PC-9 (cell line): ENCODE results near the gene HIPK4. TPM values are rescaled to one million over a fixed set of nuclear protein-coding genes. Genes with fewer than 3 reads are reported as not detected.

Source experiments
- BruUV-seq: library from RNA; stranded (reverse); fragments of 400-500 nt; replicated peaks from 2 replicates; lab custom pipeline; 2021; lab: Mats Ljungman, UMichigan
- CTCF ChIA-PET: fragments of 300-600 bp; sonication (Branson Sonifier 250); formaldehyde crosslinking; loops from one replicate; lab custom pipeline; 2022; ENCODE audit warnings: antibody characterized with exemption; lab: Charles Lee
- POLR2A ChIA-PET: fragments of 300-600 bp; sonication (Branson Sonifier 250); formaldehyde crosslinking; loops from one replicate; lab custom pipeline; 2022; ENCODE audit warnings: antibody characterized with exemption; ENCODE audit not compliant: unreplicated experiment; lab: Charles Lee
- DNase-seq, 2 experiments: peaks; one replicate each; pipeline versions ENCODE4 v3.0.0 to v3.0.0-alpha.2; 2015 to 2022; ENCODE audit warnings: mixed read lengths in 1 of 2
- H2AFZ ChIP-seq: fragments of 200-600 bp; sonication (generic); 2 replicates; pipeline ENCODE4 v1.8.1; 2017; ENCODE audit warnings: antibody characterized with exemption
- H3F3A ChIP-seq: fragments of 200-600 bp; sonication (generic); 2 replicates; pipeline ENCODE4 v1.8.1; 2017; ENCODE audit warnings: antibody characterized with exemption, mild to moderate bottlenecking, low read depth; ENCODE audit not compliant: insufficient read depth
- H3K27ac ChIP-seq: fragments of 200-600 bp; sonication (generic); 2 replicates; pipeline ENCODE4 v1.6.1; 2016; ENCODE audit warnings: mixed run types
- H3K27me3 ChIP-seq: fragments of 200-600 bp; sonication (generic); 2 replicates; pipeline ENCODE4 v1.6.1; 2016; ENCODE audit warnings: low read depth, mixed run types; ENCODE audit not compliant: insufficient read depth
- H3K36me3 ChIP-seq: fragments of 200-600 bp; sonication (generic); 2 replicates; pipeline ENCODE4 v1.6.1; 2016; ENCODE audit warnings: low read depth, mixed run types
- H3K4me1 ChIP-seq: fragments of 200-600 bp; sonication (generic); replicated peaks from 2 replicates; pipeline ENCODE4 v1.6.1; 2016; ENCODE audit warnings: mixed run types; ENCODE audit not compliant: insufficient read depth
- H3K4me2 ChIP-seq: fragments of 200-600 bp; sonication (generic); 2 replicates; pipeline ENCODE4 v1.6.1; 2017; ENCODE audit warnings: mixed run types
- H3K4me3 ChIP-seq: fragments of 200-600 bp; sonication (generic); 2 replicates; pipeline ENCODE4 v1.6.1; 2016; ENCODE audit warnings: mixed run types
- H3K79me2 ChIP-seq: fragments of 200-600 bp; sonication (generic); 2 replicates; pipeline ENCODE4 v1.6.1; 2017; ENCODE audit warnings: low read depth, mixed run types
- H3K9me2 ChIP-seq: fragments of 200-600 bp; sonication (generic); 2 replicates; pipeline ENCODE4 v1.8.1; 2017; ENCODE audit warnings: mild to moderate bottlenecking; ENCODE audit not compliant: insufficient read depth
- H3K9me3 ChIP-seq: fragments of 200-600 bp; sonication (generic); 2 replicates; pipeline ENCODE4 v1.8.1; 2016; ENCODE audit warnings: low read depth; ENCODE audit not compliant: insufficient read depth
- H4K20me1 ChIP-seq: fragments of 200-600 bp; sonication (generic); 2 replicates; pipeline ENCODE4 v1.8.1; 2017; ENCODE audit not compliant: insufficient read depth
- CTCF ChIP-seq: fragments of 200-600 bp; sonication (generic); conservative IDR thresholded peaks from 2 replicates; pipeline ENCODE4 v1.6.1; 2017; ENCODE audit warnings: mixed run types, antibody characterized with exemption, mild to moderate bottlenecking, moderate library complexity
- EZH2 ChIP-seq: fragments of 200-600 bp; sonication (generic); IDR thresholded peaks from 2 replicates; pipeline ENCODE4 v1.8.0; 2017; ENCODE audit warnings: antibody characterized with exemption, low read depth
- intact Hi-C: fragments of 100-400 bp; cut with micrococcal nuclease; formaldehyde crosslinking; loops from one replicate; pipeline ENCODE4 v1.10.0; 2022; ENCODE audit not compliant: unreplicated experiment
- total RNA-seq: library from RNA; stranded (reverse); gene quantifications from 2 replicates; pipeline ENCODE4 v1.2.3, GENCODE V29; 2021

Gene HIPK4
- total RNA-seq, 1 experiment from 2014 or later, result 0.37 TPM

GRCh38 chr19:40419066-40419612, 29.2 kb upstream of the HIPK4 start:
- no peaks in the 10 kb centered on the region for H3K9me2 ChIP-seq
- H2AFZ ChIP-seq, result no peak overlapping the region
- no peak overlapping the region for H3K4me2 ChIP-seq
- H3K9me3 ChIP-seq, result no peaks in the 10 kb centered on the region
- no peaks in the 10 kb centered on the region for H3K36me3 ChIP-seq
- peaks cover 20% of the 10 kb centered on the region for H3K79me2 ChIP-seq
- H3K4me1 ChIP-seq, result peaks cover 12% of the 10 kb centered on the region
- POLR2A ChIA-PET, result no interaction called here
- CTCF ChIA-PET, result no interaction called here
- peaks cover 18% of the 10 kb centered on the region for H3F3A ChIP-seq
- TF ChIP-seq CTCF (no peak), EZH2 (no peak)
- DNase-seq, result no peak
- H3K27me3 ChIP-seq, result no peaks in the 10 kb centered on the region
- H3K27ac ChIP-seq, result no peak overlapping the region
- no peak overlapping the region for H3K4me3 ChIP-seq
- intact Hi-C loops, result no loop called here
- no TSS peak for BruUV-seq
- no peaks in the 10 kb centered on the region for H4K20me1 ChIP-seq

- ChIA-PET CTCF (no interaction called here), POLR2A (no interaction called here)
- Histone ChIP-seq H3K4me2 (no peak overlapping the region), H3F3A (peaks cover 18% of the 10 kb centered on the region), H3K9me3 (no peaks in the 10 kb centered on the region), H3K27ac (no peak overlapping the region), H3K9me2 (no peaks in the 10 kb centered on the region), H3K4me3 (no peak overlapping the region), H2AFZ (no peak overlapping the region), H3K79me2 (peaks cover 9% of the 10 kb centered on the region; the same call in 1 of the 2 replicates), H3K4me1 (peaks cover 12% of the 10 kb centered on the region), H4K20me1 (no peaks in the 10 kb centered on the region), H3K27me3 (no peaks in the 10 kb centered on the region), H3K36me3 (no peaks in the 10 kb centered on the region)
- BruUV-seq, result no TSS peak
- TF ChIP-seq EZH2 (no peak), CTCF (no peak)
- DNase-seq, result no peak
- intact Hi-C loops, result no loop called here
These were observed 28.1 kb upstream of the HIPK4 start for GRCh38 chr19:40418040-40418439.

- Histone ChIP-seq H3K27me3 (no peaks in the 10 kb centered on the region), H3F3A (peaks cover 18% of the 10 kb centered on the region), H3K9me2 (no peaks in the 10 kb centered on the region), H3K27ac (no peak overlapping the region), H3K79me2 (peaks cover 5% of the 10 kb centered on the region; the same call in 1 of the 2 replicates), H3K4me2 (no peak overlapping the region), H4K20me1 (no peaks in the 10 kb centered on the region), H3K4me3 (no peak overlapping the region), H3K4me1 (peaks cover 12% of the 10 kb centered on the region), H2AFZ (no peak overlapping the region), H3K36me3 (no peaks in the 10 kb centered on the region), H3K9me3 (no peaks in the 10 kb centered on the region)
- DNase-seq, result no peak
- BruUV-seq, result no TSS peak
- ChIA-PET POLR2A (interaction anchor here (0.5 kb wide), 1 partner anchor 21 kb away, joined by 5 read pairs; no protein-coding TSS in a partner anchor), CTCF (interaction anchor here (0.6 kb wide), 1 partner anchor 76 kb away, joined by 8 read pairs; no protein-coding TSS in a partner anchor)
- no peak for TF ChIP-seq CTCF
- TF ChIP-seq EZH2, result no peak
- intact Hi-C loops, result no loop called here
These were observed 27.6 kb upstream of the HIPK4 start for GRCh38 chr19:40417643-40417981.
